ENCODE measurements around the gene RGS9.

DNA sequence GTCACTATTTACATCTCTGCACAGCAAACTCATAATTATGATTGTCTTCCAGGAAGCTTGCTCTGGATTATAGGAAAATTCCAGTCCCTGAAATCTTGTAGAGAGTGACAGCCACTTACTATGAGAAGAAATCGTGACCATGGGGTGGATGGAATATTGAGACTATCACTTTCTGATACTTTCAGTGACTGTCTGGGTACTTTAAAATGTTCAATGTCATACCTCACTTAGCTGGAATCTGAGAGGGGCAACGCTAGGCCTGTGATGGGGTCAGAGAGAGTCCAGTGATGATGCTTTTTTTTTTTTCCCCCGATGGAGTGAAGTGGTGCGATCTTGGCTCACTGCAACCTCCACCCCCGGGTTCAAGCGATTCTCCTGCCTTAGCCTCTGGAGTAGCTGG lies 32.2 kb upstream of the RGS9 start:
- TF ChIP-seq CTCF (IDR thresholded peaks at IDR 0.05), result no peak
- no peak for TF ChIP-seq POLR2AphosphoS5 (IDR thresholded peaks at IDR 0.05; ENCODE audit: insufficient read depth in 1 of 2, low read depth in 1 of 2)

Data from vagina (tissue), 2 donors.